HL-60 (cell line): ENCODE results near the gene NR5A2.

Experiments used
- CTCF ChIP-seq: IDR thresholded peaks from one replicate; pipeline ENCODE4 v1.5.1; 2011; ENCODE audit warnings: low read length, control low read depth, inconsistent platforms; ENCODE audit not compliant: insufficient read depth
- POLR2AphosphoS5 ChIP-seq: IDR thresholded peaks from 2 replicates; pipeline ENCODE4 v1.6.1; 2012; ENCODE audit warnings: low read depth
- SPI1 ChIP-seq: IDR thresholded peaks from 2 replicates; pipeline ENCODE4 v1.6.1; 2012; ENCODE audit warnings: low read depth, mild to moderate bottlenecking, borderline replicate concordance

DNA sequence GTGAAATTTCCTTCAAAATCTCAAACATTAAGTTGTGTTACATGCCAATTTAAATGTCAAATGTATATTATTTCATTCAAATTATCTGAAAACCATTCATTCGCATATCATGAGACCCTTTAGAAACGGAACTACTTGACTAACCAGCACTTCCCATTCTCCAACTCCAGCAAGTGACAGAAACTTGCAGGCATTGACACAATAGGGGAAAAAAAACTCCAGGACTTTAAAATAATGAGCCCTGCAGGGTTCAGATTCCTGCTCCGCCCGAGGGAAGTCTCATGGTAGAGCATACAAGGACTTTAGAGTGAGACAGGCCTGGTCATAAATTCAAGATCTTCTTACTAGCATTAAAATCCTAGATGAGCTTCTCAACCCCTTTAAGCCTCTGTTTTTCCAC, 138.9 kb downstream of the NR5A2 start:
- TF ChIP-seq CTCF (no peak), POLR2AphosphoS5 (no peak), SPI1 (no peak)
